ENCODE measurements around the gene POU2AF1.

POU2AF1 gene

DNA sequence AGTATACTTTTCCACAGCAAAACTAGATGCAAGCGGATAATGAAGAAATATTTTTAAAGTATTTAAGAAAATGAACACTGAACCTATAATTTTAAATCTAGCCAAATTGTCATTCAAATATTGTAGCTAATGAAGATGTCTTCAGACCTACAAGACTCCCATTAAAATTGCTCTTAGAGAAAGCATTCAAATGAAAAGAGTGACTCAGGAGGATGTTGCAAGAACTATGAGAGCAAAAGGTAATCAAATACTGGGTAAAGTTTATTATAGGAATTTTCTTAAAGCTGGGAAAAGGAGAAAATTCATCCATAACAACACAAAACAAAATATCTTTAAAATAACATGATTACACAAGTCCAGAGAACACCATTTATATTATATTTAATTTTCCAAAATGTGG is 5.4 kb upstream of the POU2AF1 start:
- no peak for DNase-seq

DNA sequence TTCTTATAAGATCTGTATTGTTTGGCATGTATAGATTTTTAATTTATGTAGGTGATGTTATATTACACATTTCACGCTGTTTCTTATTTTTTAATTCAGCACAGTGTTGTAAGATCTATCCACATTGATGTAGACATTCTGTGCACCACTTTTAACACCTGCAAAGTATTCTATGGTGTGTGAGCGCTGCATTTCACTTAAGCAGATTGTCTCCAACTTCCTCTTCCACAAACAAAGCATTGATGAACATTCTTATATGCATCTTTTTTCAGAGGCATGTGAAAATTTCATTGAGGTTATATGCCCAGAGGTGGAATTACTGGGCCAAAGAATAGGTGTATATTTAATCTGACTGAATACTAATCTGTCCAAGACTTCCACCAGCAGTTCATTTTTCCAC is 3.4 kb upstream of the POU2AF1 start:
- DNase-seq, result no peak

DNA sequence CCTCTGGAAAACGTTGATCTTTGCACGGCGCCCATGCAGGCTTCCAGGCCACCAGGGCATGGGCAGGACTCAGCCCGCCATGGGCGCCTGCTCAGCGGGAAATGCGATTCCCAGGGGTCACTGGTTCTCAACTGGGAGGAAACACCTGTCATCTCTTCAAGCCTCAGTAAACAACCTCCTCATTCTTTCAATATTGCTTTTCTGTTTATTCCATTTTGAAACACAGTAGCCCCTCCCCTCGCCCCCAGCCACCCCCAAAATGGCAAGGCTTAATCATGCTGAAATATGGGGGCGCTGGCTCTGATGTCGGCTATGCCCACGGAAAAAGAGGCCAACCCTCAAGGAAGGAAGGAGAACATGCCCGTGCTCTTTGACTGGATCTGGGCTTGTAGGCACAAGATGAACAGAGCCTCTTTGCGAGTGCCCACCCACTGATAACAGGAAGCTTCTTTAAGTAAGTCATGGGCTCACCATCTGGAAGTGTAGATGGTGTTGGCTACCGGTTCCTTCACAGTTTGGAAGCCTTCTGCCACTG is 594 bp upstream of the POU2AF1 start:
- no peak for DNase-seq

DNA sequence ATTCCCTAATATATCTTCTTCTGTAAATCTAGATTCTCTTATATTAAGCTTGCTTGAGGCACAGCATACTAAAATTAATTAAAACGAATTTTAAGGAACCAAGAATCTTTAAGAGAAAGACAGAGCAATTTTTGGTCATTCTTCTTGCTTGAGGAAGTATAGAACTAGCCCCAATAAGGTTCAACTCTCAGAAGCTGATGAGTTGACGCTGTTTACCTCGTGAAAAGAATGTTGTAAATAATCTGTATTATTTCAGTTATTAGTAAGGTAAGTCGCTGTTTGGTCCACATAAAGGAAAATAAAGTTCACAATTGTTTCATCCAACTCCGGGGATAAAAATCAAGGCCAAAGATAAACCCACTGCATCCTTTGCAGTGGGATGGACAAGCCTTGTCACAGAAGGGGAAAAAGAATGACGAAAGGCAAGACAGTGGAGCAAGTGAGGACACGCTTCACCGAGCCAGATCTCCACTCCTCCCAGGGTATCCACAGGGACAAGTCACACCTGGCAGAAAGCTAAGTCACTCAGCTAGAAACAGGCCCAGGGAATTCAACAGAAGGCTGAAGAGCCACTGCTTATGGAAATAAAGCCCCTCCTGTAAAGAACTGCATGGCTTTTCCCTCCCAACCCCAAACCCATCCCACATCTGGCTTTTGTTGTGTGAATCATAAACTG is 752 bp downstream of the POU2AF1 start:
- DNase-seq, result no peak

DNA sequence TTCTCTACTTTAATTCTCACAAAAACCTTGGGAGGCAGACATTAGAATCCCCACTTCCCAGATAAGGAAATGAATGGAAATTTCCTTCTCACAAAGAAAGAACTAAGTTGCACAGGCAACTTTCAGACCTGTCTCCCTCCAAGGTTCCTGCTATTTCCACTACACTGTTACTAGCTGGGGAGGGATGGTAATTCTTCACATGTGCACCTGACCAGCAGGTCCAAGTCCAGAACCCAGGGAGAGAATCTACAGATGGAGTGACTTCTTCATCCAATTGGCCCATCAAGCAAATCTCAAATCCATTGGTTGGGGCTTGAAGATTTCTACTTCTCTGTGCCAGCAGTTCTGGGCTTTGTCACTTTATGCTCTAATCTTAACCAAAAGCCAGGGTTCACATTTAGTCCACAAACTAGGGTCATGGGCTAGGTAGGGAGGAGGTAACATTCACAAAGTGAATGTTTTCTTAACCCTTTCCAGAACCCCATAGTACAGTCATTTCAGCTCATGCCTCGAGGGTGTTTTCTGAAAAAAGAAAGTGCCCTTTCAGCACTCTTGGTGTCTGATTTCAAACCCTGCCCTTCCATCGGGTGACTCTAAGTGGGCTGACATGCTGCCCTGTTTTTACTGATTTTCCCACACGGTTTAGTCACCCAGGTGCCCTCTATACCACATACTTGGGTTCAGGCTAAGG is 2.7 kb downstream of the POU2AF1 start:
- DNase-seq, result peak; percentile 62

DNA sequence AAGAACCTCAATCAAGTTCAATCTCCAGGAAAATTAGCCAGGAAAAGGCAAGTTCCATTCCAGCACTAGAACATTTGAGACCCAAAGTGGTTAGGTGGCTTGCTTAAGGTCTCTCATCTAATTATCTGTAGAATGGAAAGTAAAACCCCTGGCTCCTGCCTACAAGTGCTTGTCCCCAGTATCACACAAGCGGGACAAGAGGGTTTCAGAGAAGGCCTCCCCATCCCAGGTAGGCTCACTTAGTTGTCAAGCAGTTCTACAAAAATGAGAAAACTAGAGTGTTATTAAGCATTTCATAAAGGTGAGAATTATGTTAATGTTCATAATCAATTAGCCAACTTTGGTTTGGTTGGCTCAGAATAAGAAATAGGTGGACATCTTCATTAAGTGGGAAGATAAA is 5.5 kb downstream of the POU2AF1 start:
- no peak for DNase-seq

DNA sequence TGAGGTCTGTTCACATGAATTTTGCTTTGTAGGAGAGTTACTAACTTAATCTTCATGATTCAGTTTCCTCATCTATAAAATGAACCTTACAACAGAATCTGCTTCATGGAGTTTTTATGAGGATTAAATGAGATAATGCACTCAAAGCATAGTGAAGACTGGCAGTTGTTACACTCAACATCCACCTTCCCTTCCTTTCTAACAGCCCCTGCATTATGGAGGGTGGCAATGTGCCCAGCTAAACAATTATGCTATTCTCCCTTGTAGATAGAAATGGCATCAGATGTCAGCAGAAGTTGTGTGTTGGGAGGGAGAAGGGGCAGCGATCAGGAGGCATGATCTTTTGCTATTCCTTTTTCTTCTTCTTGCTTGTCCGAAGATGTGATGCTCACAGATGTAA is 6.5 kb downstream of the POU2AF1 start:
- DNase-seq, result no peak

DNA sequence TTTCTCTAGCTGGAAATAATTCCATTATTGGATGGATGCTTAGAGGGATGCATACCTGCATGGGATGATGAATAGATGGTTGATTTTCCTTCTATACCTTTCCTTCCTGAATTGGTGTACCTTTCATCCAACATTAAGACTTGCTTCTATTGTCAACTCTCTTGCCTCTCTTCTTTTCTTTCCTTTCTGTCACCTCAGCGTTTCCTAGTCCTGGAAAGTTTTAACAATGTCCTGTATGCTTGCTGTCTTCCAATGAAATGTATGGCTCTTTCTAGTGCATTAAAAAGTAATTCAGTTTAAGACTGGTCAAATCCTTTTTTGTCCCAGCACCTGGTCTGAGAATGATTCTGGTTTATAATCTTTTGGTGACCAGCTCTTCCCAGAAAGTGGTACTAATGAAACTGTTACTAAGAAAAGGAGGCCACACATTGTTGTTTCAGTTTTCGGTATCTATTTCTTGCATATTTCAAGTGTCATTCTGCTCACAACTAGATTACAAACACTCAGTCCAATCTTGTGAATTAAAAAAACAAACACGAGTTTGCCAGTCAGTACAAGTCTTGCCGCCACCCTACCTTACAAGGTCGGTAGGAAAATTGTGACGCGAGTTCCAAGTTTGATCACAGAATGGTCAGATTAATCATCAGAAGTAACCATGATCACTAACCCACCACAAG is 8.0 kb downstream of the POU2AF1 start:
- DNase-seq, result peak; percentile 65

DNA sequence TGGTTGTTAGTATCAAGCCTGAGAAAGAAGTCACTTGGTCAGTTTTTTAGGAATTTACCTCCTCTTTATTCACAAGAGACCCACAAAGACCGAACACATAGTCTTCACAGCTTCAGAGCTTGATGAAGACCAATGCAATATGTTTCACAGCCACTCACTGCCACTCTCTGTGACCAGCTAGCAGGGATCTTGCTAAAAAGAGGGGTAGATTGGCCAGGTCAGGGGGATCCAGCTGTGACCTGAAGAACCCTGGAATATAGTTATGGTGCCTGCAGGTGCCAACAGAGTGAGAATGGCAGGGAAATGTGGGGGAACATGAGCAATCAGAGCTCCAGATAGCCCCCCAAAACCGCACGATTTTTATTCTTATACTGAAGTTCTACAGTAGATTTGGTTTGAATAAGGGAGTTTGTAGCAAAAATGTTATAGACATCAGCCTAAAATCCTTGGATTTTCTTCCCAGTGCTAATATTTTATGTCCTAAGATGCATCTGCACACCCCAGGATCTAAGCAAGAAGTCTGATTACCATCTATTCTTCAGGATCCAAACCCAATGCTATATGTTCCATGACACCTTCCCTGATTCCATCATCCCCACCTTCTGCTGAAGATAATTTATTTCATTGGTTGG is 8.7 kb downstream of the POU2AF1 start:
- DNase-seq, result no peak

DNA sequence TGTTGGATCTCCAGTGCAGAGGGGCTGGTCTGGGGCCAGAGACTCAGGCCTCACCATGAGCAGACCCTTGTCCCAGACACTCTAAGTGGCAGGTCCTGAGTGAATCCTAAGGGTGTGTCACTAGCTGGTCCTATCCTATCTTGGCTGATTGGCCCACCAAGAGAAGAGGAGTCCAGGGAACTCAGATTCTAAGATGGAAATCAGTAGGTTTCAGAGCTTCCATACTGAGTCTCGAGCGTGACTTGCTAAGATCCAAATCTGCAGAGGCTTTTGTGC is 10.9 kb downstream of the POU2AF1 start:
- DNase-seq, result no peak

DNA sequence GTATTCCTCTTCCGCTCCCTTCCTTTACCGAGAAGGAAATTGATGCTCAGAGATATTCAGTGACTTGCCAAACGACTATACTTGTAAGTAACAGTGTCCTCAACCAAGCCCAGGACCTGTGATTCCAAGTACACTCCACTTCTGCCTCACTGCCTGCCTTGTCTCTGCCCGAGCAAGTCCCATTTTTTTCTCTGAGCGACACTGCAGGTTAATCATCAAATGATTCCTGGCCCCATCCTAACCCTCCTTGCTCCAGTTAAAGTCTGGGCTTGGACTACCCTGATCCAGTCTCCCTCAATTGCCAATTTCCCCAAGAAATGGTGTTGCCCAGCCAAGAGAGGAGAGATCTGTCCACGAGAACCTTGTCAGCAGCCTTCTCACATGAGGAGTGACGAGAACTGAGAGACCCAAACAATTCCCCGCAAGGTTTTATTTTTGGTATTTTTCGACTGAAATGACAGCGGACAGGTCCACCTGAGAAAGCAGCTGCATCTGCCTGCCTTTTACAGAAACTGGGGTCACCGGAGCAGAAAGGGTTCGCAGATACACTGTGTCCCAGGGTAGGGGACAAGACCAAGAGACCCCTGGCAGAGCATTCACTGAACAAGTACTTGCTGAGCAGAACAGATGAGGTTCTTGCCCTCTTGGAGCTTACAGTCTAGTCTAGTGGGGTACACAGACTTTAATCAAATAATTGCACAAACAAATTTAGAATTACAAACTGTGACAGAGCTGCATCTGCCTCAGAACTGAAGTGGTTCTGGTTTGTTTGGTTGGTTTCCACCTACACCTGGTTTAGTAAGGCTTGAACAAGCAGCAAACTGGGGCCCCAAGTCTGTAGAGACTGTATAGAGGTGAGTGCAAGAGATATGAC is 11.4 kb downstream of the POU2AF1 start:
- DNase-seq, result no peak

DNA sequence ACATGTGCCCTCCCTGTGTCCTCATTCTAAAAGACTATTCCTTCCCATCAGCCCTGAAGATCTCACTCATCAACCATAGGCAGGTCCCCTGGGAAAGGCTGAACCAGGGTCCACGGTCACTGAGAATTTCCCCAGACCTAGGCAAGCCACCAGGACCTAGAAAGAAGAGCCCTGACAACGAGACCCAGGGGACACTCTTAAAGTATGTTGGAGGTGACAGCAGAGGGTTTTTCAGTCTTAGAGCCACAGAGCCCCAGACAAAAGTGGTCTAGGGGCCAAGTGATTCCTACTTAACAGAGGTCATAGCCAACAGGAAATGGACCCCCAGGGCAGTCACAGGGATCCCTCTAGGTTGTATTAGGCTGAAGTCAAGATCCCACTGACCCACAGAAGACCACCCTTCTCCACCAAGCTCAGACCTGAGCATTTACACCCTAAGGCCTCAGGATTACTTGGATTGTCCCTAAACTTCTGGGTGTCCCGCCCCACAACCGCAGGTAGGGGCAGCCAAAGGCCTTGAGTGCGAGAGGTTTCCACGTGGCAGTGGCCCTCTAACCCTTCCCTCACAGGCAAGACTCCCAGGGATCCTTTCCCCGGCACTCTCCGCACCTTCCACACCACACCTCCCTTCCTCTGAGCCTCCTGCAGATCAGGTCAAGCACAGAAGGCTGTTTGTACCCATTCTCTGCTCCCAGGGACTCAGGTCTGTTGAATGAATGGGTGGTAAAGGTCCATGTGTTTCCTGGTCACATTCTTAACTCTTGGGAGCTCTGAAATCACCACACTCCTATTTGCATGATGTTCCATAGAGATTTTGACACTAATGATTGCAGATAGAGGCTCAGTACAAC is 12.3 kb downstream of the POU2AF1 start:
- DNase-seq, result no peak

DNA sequence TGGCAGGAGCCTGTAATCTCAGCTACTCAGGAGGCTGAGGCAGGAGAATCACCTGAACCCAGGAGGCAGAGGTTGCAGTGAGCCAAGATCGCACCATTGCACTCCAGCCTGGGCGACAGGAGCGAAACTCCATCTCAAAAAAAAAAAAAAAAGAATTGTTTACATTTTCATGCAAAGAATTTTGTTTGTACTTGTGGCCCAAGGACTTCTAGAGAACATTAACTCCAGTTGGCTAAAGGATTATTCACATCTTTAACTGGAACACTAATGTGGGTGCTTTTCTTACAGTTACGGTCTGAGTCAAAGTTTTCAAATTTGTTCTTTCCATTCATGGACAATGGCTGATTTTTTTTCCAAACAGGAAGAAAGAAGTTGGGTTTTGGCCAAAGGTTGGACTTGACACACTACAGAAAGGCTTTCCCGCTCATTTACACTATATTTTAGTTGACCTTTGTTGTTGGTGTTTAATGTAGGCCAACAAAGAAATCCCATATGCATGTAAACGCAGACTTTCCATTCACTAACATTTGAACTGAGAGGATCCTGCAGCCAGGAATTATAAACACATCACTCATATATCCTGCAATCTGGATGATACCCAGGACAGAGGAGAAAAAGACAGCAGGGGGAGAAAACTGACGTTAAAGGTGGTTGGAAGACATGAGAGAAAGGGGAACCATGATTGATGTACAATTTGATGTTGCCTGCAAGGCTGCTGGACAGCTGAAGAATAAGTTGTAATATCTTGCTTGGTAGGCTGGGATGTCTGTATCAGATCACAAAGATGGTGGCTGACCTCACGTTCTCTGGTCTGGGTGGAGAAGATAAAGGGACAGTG is 13.1 kb downstream of the POU2AF1 start:
- DNase-seq, result no peak

DNA sequence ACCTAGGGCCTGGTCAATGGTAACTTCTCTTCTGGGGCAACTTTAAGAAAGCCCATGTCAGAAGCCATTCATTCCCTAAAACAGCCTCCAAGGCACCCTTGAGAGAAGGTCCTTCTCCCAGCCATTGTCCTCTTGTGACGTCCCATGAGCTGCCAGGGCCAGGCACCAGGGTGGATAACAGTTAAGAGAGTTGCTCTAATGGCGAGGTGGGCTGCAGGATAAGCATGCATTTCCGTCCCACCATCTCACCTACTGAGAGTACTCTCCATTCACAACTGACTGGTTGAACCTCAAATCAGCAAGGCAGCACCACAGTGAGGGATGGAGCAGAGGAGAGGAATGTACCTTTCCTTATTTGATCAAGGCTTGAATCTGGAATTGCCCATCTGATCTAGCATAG is 14.6 kb downstream of the POU2AF1 start:
- no peak for DNase-seq

DNA sequence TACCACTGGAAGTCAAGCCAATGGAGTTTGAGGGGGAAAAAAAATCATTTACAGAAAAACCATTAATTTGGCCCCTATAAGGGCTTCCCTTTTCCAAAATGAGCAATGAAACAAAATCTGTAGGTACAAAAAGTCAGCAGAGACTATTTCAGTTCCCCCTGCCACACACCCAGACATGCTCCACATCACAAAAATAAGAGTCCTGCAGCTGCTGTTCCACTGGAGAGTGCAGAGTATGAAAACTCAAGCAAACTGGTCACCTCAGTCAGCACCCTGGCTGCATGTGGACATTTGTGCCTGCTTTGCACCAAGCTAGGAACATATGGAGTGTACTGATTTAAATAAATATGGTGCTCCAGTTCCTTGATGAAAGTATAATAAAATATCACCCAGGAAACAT is 15.1 kb downstream of the POU2AF1 start:
- DNase-seq, result no peak

DNA sequence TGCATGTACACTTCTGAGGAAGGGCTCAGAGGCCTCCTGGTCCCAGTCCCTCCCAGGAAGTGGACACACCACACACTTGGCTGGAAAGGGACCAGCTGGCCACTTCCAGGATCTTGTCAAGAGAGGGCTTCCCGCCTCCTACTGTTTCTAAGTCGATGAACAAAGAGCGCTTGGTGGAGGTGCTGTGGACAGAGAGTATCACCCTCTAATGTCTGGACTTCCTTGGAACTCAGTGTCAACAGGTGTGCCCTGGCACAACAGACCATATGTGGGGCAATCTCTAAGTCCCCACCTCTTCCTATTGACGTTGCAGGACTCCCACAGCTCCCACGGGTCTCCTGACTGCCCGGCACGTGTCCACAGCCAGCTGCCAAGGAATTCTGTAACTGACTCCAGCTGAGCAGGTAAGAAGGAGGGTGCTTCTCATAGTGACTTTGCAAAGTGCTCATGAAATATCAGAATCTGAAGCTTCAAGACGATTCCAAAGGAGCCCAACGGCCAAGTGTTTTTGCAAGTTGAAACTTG is 16.1 kb downstream of the POU2AF1 start:
- no peak for DNase-seq

DNA sequence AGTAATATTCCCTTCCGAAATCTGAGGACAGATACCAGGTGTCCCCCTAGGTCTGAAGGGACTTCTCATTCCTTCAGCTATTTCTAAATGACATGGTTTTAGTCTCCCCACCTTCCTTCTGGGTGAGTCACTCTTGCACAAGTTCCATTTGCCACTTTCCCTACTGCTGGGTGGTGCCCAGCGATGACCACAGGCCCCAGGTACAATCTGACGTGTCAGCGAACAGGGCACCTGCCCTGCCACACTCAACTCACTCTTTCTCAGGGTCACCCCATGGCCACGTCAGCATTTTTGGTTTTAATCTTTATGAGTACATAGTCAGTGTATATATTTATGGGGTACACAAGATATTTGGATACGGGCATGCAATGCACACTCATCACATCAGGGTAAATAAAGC is 17.2 kb downstream of the POU2AF1 start:
- no peak for DNase-seq

DNA sequence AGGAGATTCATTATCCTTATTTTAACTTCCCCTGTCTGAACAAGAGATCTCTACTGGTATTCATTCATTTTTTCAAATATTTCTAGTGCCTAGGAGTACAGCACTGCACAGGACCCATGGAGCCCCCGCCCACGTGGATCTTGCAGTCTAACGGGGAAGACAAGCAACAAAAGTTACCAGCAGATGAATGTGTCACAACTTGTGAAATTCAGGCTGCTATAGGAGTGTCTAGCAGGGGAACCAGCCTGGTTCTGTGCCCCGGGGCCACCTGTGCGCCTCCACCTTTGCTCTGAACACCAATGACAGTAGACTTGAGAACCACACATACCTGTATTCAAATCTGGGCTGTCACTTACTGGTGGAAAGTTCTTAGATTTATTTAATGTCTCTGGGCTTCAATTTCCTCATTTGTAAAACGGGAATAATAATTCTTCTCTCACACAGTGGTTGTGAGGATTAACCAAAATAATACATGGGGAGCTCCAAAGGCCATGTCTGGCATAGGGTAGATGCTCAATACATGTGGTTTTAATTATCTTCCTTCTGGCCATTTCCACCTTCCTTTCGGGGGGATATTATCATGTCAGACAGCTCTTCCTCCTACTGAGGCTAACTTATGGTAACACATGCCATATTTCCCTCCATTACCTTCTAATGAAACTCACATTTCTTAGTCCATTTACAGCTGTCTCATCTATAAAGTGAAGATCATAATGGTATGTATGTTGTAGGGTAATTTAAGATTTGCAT is 17.8 kb downstream of the POU2AF1 start:
- DNase-seq, result no peak

DNA sequence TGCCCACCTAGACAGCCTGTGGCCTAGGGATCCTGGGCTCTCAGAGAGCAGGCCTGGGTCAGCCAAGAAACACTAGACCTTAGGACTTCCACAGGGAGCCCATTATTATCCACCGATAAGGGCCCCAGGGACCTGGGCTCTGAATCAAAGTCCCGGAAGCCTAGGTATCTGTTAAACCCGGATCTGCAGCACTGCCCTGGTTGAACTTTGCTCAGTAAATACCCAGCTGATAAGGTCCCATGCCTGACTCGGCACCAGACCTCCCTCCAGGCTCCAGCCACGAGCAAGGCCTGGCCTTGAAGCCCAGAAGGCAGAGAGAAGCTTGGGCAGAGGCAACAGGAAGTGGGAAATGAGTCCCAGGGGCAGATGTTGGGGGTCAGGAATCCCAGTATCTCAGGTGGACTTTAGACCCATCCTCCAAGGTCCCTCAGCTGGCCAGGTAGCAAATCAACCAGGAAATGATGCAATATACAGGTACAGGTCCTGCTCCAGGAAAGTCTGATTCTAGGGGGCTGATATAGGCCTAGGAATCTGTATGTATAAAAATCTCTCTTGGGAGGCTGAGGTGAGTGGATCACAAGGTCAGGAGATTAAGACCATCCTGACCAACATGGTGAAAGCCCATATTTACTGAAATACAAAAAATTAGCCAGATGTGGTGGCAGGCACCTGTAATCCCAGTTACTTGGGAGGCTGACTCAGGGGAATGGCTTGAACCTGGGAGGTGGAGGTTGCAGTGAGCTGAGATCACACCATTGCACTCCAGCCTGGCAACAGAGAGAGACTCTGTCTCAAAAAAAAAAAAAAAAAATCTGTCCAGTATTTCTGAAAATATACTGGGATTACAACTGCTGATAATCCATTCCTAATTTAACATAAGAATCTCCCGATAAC is 18.7 kb downstream of the POU2AF1 start:
- DNase-seq, result no peak
